SK-N-SH (cell line): ENCODE data around the gene HSPA1L. TPM values are rescaled to one million over a fixed set of nuclear protein-coding genes. Genes with fewer than 3 reads are reported as not detected.
A peak's percentile ranks its signal among the peaks of the same experiment; 100 is the strongest.

Source experiments
- CTCF ChIA-PET: fragments of 300-600, 350-600 bp; formaldehyde crosslinking; extraction: SDS; loops from one replicate; lab custom pipeline; 2021; lab: Yijun Ruan, JAX
- POLR2A ChIA-PET: fragments of 350-600 bp; sonication (Branson Sonifier 250); formaldehyde crosslinking; extraction: SDS; loops from one replicate; lab custom pipeline; 2020; ENCODE audit warnings: antibody characterized with exemption, inconsistent platforms; lab: Yijun Ruan, JAX
- DNase-seq: peaks from one replicate; pipeline ENCODE4 v3.0.0; 2012
- H2AFZ ChIP-seq: fragments of 200-600 bp; sonication (generic); 2 replicates; pipeline ENCODE4 v1.8.1; 2016; ENCODE audit warnings: antibody characterized with exemption, mild to moderate bottlenecking, low read depth
- H3F3A ChIP-seq: fragments of 200-600 bp; sonication (generic); replicated peaks from 2 replicates; pipeline ENCODE3; 2016; ENCODE audit warnings: antibody characterized with exemption, mild to moderate bottlenecking; ENCODE audit not compliant: insufficient read depth
- H3K27ac ChIP-seq, 2 experiments: fragments of 200-500 bp in 1 of 2; fragments of 200-600 bp in 1 of 2; sonication (Bioruptor generic) in 1 of 2; sonication (generic), shearing (Covaris generic) in 1 of 2; 2 replicates each; pipeline versions ENCODE4 v1.5.1 to v1.6.1; 2014 to 2016; ENCODE audit warnings: low read depth in 2 of 2, inconsistent platforms in 1 of 2, low read length in 1 of 2, mild to moderate bottlenecking in 1 of 2, mixed read lengths in 1 of 2
- H3K27me3 ChIP-seq: fragments of 200-600 bp; sonication (generic), shearing (Covaris generic); 2 replicates; pipeline ENCODE4 v1.6.1; 2016; ENCODE audit warnings: mixed run types; ENCODE audit not compliant: insufficient read depth
- H3K36me3 ChIP-seq, 2 experiments: fragments of 200-500 bp in 1 of 2; fragments of 200-600 bp in 1 of 2; sonication (Bioruptor generic) in 1 of 2; sonication (generic) in 1 of 2; replicated peaks in 1 of 2; 2 replicates each; pipeline versions ENCODE3 to v1.5.1; 2014 to 2016; ENCODE audit warnings: low read length in 1 of 2, mild to moderate bottlenecking in 1 of 2; ENCODE audit not compliant: insufficient read depth in 2 of 2, control insufficient read depth in 1 of 2
- H3K4me1 ChIP-seq, 2 experiments: fragments of 200-500 bp in 1 of 2; fragments of 200-600 bp in 1 of 2; sonication (Bioruptor generic) in 1 of 2; sonication (generic), shearing (Covaris generic) in 1 of 2; 2 replicates each; pipeline versions ENCODE4 v1.5.1 to v1.6.1; 2014 to 2016; ENCODE audit warnings: low read depth in 1 of 2, low read length in 1 of 2, mixed run types in 1 of 2; ENCODE audit not compliant: insufficient read depth in 2 of 2, control insufficient read depth in 1 of 2
- H3K4me2 ChIP-seq: fragments of 200-600 bp; sonication (generic), shearing (Covaris generic); 2 replicates; pipeline ENCODE4 v1.6.1; 2017; ENCODE audit warnings: mixed run types
- H3K4me3 ChIP-seq, 2 experiments: fragments of 200-500 bp in 1 of 2; fragments of 200-600 bp in 1 of 2; sonication (Bioruptor generic) in 1 of 2; sonication (generic), shearing (Covaris generic) in 1 of 2; 2 replicates each; pipeline versions ENCODE4 v1.5.1 to v1.8.1; 2014 to 2016; ENCODE audit warnings: low read depth in 2 of 2, inconsistent platforms in 1 of 2, low read length in 1 of 2, mild to moderate bottlenecking in 1 of 2, mixed read lengths in 1 of 2, moderate library complexity in 1 of 2
- H3K79me2 ChIP-seq: fragments of 200-600 bp; sonication (generic); 2 replicates; pipeline ENCODE4 v1.8.1; 2017; ENCODE audit warnings: mild to moderate bottlenecking; ENCODE audit not compliant: insufficient read depth
- H3K9ac ChIP-seq: fragments of 200-600 bp; sonication (generic); 2 replicates; pipeline ENCODE4 v1.6.1; 2017; ENCODE audit warnings: mixed run types
- H3K9me2 ChIP-seq: fragments of 200-600 bp; sonication (generic); 2 replicates; pipeline ENCODE4 v1.6.1; 2017; ENCODE audit warnings: mixed run types
- H3K9me3 ChIP-seq: fragments of 200-600 bp; sonication (generic); 2 replicates; pipeline ENCODE4 v1.6.1; 2017; ENCODE audit warnings: mixed run types, mild to moderate bottlenecking, moderate library complexity
- H4K20me1 ChIP-seq: fragments of 200-600 bp; sonication (generic); 2 replicates; pipeline ENCODE4 v1.6.1; 2017; ENCODE audit warnings: mild to moderate bottlenecking, mixed run types; ENCODE audit not compliant: insufficient read depth
- FOSL2 ChIP-seq: IDR thresholded peaks from 2 replicates; pipeline ENCODE4 v1.4.0; 2012; ENCODE audit warnings: low read depth, mild to moderate bottlenecking, moderate library complexity, borderline replicate concordance
- FOXJ3 ChIP-seq: sonication (generic); formaldehyde crosslinking; IDR thresholded peaks from 2 replicates; pipeline ENCODE4 v1.5.1; 2020; ENCODE audit warnings: mild to moderate bottlenecking, missing genetic modification reagents
- FOXM1 ChIP-seq: IDR thresholded peaks from 2 replicates; pipeline ENCODE4 v1.4.0; 2012; ENCODE audit warnings: low read depth, mild to moderate bottlenecking
- GABPA ChIP-seq: IDR thresholded peaks from 2 replicates; pipeline ENCODE4 v1.4.0; 2012; ENCODE audit warnings: low read depth, mild to moderate bottlenecking
- GATA2 ChIP-seq: sonication (generic); formaldehyde crosslinking; IDR thresholded peaks from 2 replicates; pipeline ENCODE4 v1.5.0; 2020; ENCODE audit warnings: mild to moderate bottlenecking, missing genetic modification reagents
- MXI1 ChIP-seq: IDR thresholded peaks from 2 replicates; pipeline ENCODE4 v1.6.1; 2012; ENCODE audit warnings: mild to moderate bottlenecking, low read depth, low read length, improper control_type of control experiment
- NRF1 ChIP-seq: IDR thresholded peaks from 2 replicates; pipeline ENCODE4 v1.6.1; 2012; ENCODE audit warnings: low read depth, mild to moderate bottlenecking, low read length
- POLR2AphosphoS5 ChIP-seq: IDR thresholded peaks from 2 replicates; pipeline ENCODE4 v1.6.1; 2012; ENCODE audit warnings: low read depth, low read length
- RCOR1 ChIP-seq: fragments of 150-350 bp; IDR thresholded peaks from 2 replicates; pipeline ENCODE4 v1.6.1; 2017; ENCODE audit warnings: antibody characterized with exemption, low read length
- TAF1 ChIP-seq: IDR thresholded peaks from 2 replicates; pipeline ENCODE4 v1.6.1; 2012; ENCODE audit warnings: low read depth, mild to moderate bottlenecking, low read length, moderate library complexity, borderline replicate concordance
- TEAD4 ChIP-seq: IDR thresholded peaks from 2 replicates; pipeline ENCODE4 v1.4.0; 2012; ENCODE audit warnings: mild to moderate bottlenecking, borderline replicate concordance; ENCODE audit not compliant: insufficient read depth
- WGBS: methylation state at CpG from one replicate; pipeline ENCODE4 v1.1.6; 2017; ENCODE audit warnings: low lambda C conversion rate; 5-methylcytosine and 5-hydroxymethylcytosine counted together
- polyA plus RNA-seq, 3 experiments: library from polyadenylated mRNA; depleted of rRNA; stranded (reverse); fragments of >200 nt; gene quantifications; 2 replicates each; pipeline ENCODE4 v1.2.3, GENCODE V29; 2012
- TF ChIP-seq, protein P1 (sequence below): fragments of 200-600 bp; sonication (generic); IDR thresholded peaks from 2 replicates; pipeline ENCODE4 v1.6.1; 2017; ENCODE audit warnings: antibody characterized with exemption, mild to moderate bottlenecking, moderate library complexity

The HSPA1L gene
- polyA plus RNA-seq, 1 of the 3 experiments (the other 2 are of a cell fraction): 0.69 TPM

DNA sequence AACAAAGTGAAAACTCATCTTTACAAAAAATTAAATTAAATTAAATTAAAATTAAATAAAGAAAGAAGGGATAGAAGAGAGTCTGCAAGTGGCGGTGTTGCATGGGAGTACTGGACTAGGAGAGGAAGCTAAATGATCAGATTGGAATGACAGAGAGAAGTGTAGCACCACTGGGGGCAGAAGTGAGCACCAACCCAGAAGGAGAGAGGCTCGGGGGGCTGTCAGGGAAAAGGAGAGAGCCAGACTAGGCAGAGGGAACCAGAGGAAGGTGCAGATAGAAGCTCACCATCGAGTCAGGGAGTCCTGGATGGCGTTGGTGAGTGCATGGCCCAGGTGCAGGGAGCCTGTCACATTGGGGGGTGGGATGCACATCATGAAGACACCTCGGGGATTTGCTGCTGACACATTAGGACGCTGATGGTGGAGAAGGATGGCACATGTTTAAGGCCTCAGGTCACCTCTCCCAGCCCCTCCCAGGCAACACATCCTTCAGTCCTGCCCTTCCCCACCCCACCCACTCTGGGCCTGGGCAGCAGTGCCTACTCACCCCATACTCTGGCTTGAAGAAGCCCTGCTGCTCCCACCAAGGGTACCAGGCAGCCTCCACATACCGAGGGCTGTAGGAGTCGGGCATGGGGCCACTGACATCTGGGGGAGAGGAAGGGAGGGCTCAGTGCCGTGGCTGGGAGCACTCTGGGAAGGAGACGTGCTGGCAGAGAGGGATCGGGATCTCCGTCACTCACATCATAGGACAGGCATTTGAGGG is 23.6 kb downstream of the HSPA1L start (continued):
- TF ChIP-seq, protein P1, sequence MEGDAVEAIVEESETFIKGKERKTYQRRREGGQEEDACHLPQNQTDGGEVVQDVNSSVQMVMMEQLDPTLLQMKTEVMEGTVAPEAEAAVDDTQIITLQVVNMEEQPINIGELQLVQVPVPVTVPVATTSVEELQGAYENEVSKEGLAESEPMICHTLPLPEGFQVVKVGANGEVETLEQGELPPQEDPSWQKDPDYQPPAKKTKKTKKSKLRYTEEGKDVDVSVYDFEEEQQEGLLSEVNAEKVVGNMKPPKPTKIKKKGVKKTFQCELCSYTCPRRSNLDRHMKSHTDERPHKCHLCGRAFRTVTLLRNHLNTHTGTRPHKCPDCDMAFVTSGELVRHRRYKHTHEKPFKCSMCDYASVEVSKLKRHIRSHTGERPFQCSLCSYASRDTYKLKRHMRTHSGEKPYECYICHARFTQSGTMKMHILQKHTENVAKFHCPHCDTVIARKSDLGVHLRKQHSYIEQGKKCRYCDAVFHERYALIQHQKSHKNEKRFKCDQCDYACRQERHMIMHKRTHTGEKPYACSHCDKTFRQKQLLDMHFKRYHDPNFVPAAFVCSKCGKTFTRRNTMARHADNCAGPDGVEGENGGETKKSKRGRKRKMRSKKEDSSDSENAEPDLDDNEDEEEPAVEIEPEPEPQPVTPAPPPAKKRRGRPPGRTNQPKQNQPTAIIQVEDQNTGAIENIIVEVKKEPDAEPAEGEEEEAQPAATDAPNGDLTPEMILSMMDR: peak; percentile 68
- TF ChIP-seq RCOR1 (no peak), NRF1 (no peak), TEAD4 (no peak), GABPA (no peak), FOSL2 (no peak)

- POLR2A ChIA-PET: no interaction called here
- Histone ChIP-seq H3K9me2 (no peaks in the 10 kb centered on the region), H2AFZ (no peak overlapping the region)
- TF ChIP-seq MXI1 (no peak), POLR2AphosphoS5 (no peak), TAF1 (no peak), FOXM1 (no peak)
- TF ChIP-seq, all 33 proteins: peak for 0
- H3K4me2 ChIP-seq: no peak overlapping the region
- no peaks in the 10 kb centered on the region for H4K20me1 ChIP-seq
- CTCF ChIA-PET: interaction anchor here (2.0 to 3.2 kb wide), 3 partner anchors 8 to 15 kb away, joined by 7 to 8 read pairs (median 7); partner anchors contain the start of genes VARS1 and VWA7
- no peak overlapping the region for H3K4me3 ChIP-seq
- H3K27me3 ChIP-seq: no peaks in the 10 kb centered on the region
- 95% methylated on average over 10 of the region's 11 CpGs for WGBS
- no peak overlapping the region for H3K27ac ChIP-seq
- DNase-seq: no peak
- no peaks in the 10 kb centered on the region for H3K4me1 ChIP-seq
- H3K79me2 ChIP-seq: peaks cover 9% of the 10 kb centered on the region
- peaks cover 28 to 56% of the 10 kb centered on the region in 2 experiments for H3K36me3 ChIP-seq
- no peak overlapping the region for H3K9ac ChIP-seq
- no peaks in the 10 kb centered on the region for H3K9me3 ChIP-seq
- H3F3A ChIP-seq: peaks cover 7% of the 10 kb centered on the region
Observed at GRCh38 chr6:31785475-31785874, 29.6 kb downstream of the HSPA1L start.

GRCh38 chr6:31784098-31784925 is 30.8 kb downstream of the HSPA1L start:
- no peaks in the 10 kb centered on the region for H3K4me1 ChIP-seq
- H3F3A ChIP-seq: peaks cover 5% of the 10 kb centered on the region
- peaks cover 21 to 63% of the 10 kb centered on the region in 2 experiments for H3K36me3 ChIP-seq
- ChIA-PET POLR2A (no interaction called here), CTCF (interaction anchor here (0.7 to 3.2 kb wide), 6 partner anchors 7 to 18 kb away, joined by 3 to 8 read pairs (median 4); partner anchors contain the start of gene VWA7)
- no peaks in the 10 kb centered on the region for H3K9me2 ChIP-seq
- no peaks in the 10 kb centered on the region for H3K9me3 ChIP-seq
- no peak overlapping the region for H3K4me2 ChIP-seq
- DNase-seq: peak; percentile 3
- no peaks in the 10 kb centered on the region for H3K27me3 ChIP-seq
- 96% methylated on average over 11 of the region's 15 CpGs for WGBS
- no peaks in the 10 kb centered on the region for H4K20me1 ChIP-seq
- no peak overlapping the region for H3K4me3 ChIP-seq
- no peak overlapping the region for H3K9ac ChIP-seq
- TF ChIP-seq GATA2 (CRISPR knock-in tag) (no peak), RCOR1 (no peak), FOXJ3 (CRISPR knock-in tag) (no peak), TEAD4 (no peak), POLR2AphosphoS5 (no peak)
- TF ChIP-seq, protein P1: no peak
- H3K79me2 ChIP-seq: 0 out of 2 replicates have a peak, but pooled peaks cover 4% of the 10 kb centered on the region
- H3K27ac ChIP-seq: no peak overlapping the region
- no peak overlapping the region for H2AFZ ChIP-seq
